GM04503 (cell line): Measurements from ENCODE around the gene PDE5A.
A peak's percentile ranks its signal among the peaks of the same experiment; 100 is the strongest.

ENCODE experiments used
- DNase-seq: peaks from one replicate; pipeline ENCODE4 v3.0.0-alpha.2; 2012; ENCODE audit warnings: low read depth

Gene PDE5A

DNA sequence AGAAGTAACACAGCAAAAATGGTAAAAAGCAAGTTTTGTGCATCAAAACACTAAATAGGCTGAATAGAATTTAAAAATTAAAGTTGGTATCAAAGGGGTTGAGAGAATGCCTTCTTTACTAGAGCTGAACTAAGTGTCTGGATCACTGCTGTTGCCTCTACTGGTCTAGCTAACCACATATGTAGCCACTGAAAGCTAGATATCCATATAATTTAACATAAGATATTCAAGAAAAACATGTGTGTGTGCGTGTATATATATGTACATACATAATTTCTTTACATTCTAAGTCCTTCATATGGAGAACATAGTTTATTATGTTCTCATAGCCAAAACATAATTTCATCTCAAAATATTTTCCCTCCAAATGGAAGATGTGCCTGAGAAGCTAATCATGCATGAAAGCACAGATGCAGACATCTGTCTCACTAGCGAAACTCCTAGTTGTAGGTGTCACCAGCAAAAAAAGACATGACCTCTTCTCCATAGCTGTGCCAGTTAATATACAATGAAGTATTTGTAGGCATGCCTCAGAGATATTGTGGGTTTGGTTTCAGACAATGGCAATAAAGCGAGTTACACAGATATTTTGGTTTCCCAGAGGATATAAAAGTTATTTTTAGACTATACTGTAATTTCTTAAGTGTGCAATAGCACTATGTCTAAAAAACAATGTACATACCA, 47.3 kb downstream of the PDE5A start:
- no peak for DNase-seq

GRCh38 chr4:119580293-119580692, 48.3 kb downstream of the PDE5A start:
- DNase-seq: no peak

DNA sequence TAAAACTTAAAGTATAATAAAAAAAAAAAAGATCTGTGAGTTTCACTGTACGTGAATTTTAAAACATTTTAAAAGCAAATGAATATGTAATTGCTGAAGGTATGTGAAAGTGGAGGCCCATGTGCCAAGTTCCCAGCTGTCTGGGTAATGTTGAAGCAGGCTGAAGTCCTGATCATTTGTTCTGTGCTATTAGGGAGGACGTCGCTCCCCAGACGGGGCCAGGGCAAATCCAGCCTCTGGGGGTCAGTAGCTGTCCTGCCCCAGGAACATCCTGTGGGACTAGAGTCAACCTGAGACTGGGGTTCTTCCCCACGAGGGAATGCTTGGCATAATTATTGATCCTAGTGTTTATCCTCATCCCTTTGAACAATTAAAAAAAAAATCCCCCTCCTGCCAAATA, 48.8 kb downstream of the PDE5A start:
- no peak for DNase-seq

- peak; percentile 21 for DNase-seq
Measured at GRCh38 chr4:119570401-119570800, 58.2 kb downstream of the PDE5A start.

- no peak for DNase-seq
Measured at GRCh38 chr4:119564106-119564505, 64.5 kb downstream of the PDE5A start.

DNA sequence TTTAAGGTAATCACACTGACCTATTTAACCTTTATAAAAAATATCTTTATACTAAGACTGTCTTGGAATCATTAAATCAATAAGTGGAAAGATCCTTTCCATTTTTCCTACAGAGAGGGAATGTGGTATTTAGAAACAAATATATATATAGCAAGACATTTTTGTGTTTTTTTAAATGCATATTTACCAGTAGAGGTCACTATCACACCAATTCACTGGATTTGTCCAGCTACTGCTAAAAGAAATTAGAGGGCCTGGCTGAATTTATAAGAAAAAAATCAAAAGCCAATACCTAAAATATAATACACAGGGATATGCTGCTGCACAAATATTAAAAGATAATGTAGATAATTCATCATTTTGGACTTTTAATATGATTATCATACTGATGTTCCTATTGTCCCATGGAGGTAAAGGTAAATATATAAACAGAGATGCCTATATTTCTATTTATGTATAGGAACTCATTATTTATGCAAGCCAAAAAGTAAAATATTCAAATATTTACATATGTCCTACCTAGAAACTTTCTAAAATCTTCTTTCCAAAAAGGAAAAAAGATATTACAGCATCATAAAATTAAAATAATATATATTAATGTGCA, 69.5 kb downstream of the PDE5A start:
- peak; percentile 13 for DNase-seq

GRCh38 chr4:119550857-119551532, 77.6 kb downstream of the PDE5A start:
- DNase-seq: no peak

DNA sequence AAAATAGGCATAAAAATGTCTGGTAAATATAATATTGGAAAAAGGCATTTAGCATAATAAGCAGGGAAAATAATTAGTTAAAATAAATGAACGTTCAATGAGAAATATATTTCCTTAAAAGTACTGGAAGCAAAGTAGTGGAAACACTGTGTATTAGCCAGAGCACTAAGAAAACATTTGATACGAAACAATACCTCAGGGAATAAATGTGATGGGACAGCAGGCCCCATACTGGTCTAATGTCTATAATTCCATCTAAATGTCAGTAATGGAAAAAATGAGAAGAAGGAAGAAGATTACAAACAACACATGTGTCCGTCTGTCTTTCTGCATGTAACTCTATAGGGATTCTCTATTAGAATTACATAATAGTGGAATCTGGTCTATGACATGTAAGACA, 79.0 kb downstream of the PDE5A start:
- DNase-seq: no peak

DNA sequence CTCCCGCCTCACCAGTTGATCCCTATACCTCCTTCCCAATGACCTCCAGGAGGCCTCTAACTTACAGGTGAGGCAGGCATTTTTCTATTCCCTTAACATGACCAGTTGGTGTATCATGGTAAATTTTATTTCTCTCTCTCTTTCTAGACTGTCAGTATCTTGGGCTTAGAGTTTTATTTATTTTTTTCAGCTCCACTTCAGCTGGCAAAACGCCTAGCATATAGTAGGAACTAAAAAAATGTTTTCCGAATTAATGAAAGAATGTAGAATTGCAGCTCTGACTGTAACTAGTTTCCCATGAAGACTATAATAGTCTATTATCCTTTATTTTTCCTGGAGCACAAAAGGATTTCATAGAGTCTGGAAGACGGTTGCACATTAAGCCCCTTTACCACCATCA, 84.8 kb downstream of the PDE5A start:
- no peak for DNase-seq

- DNase-seq: no peak
Measured at GRCh38 chr4:119543187-119543586, 85.4 kb downstream of the PDE5A start.

- no peak for DNase-seq
Measured at GRCh38 chr4:119540249-119540648, 88.4 kb downstream of the PDE5A start.

- DNase-seq: no peak
Measured at GRCh38 chr4:119537586-119537985, 91.0 kb downstream of the PDE5A start.

GRCh38 chr4:119536572-119537528, 91.8 kb downstream of the PDE5A start:
- no peak for DNase-seq

DNA sequence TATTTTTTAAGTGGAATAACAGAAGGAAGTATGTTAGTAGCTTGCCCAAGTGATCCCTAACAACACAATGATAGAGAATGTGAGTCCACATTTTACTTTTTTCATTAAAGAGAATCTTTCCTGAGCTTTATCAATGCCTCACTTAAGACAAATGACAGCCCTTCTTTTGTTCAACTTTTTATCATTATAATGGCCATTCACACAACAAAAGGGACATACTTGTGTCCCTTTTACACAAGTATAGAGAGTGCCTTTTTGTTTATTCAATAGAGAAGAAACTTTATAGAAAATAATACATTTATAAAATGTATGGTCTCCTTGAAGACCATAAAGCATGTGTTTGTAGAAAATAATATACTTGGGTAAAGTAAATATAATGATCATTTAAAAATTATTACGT, 96.3 kb downstream of the PDE5A start:
- DNase-seq: no peak

- DNase-seq: no peak
Measured at GRCh38 chr4:119529788-119530187, 98.8 kb downstream of the PDE5A start.

DNA sequence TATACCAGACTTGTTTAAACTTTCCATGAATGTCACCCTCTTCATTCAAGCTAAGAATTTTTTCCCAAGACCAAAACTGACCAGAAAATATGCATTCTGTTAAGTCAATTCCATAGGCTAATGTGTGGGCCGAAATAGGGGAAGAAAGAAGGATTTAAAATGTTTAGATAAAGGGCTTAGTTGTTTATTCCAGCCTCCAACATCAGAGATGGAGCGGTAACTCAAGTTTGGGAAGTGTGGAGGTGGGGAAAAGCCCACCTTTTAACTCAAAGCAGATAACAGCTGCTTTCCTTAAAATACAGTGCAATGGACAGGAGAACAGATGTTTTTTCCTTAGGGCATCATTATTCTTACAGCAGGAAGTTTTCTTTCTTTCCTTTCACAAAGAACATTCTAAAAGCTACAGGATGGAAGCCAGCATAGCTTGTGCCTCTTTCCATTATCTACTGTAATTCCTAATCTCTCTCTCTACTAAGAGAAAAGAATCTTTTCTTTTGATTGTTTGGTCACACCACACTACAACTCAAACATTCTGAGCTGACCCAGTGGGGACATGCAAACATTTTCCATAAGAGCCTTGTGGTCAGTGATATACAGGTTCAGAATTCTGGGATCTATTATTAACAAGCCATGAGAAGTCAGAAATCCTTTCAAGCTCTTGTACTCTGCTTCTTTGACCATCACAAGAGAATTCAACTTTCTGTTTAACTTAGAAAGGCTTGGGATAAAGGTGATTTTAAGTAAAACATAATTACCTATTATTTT, 101.6 kb downstream of the PDE5A start:
- DNase-seq: no peak

GRCh38 chr4:119525771-119526712, 102.6 kb downstream of the PDE5A start:
- no peak for DNase-seq

DNA sequence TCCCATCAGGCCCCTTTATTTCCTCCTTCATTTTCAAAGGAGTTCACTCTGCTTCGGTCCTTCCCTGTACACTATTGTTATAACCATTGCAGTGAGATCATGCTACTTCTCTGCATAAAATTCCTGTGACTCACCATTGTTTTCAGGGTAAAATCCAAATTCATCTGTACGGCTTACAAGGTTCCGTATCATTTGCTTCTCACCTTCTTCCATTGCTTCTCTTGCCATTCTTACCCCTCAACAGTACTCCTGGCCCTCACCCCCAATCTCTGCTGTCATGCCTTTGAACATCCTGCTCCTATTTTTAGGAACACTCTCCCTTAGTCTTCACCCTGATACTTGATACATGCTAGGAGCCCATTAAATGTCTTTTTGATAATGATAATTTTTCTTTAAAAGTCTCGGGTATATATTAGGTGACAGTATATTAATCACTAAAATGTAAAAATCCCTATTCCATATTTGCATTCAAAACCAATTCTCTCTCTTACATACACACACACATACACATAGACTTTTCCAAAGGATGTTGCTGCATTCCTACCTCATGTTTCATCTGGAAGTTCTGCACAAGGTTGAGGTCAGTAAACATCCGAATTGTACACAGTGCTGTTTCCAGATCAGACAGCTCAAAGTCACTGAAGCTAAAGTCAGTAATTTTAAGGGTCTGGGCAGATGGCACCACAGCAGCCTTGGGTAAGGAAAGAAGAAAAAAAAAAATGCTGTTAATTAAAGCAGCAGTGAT, 103.4 kb downstream of the PDE5A start:
- peak; percentile 49 for DNase-seq

DNA sequence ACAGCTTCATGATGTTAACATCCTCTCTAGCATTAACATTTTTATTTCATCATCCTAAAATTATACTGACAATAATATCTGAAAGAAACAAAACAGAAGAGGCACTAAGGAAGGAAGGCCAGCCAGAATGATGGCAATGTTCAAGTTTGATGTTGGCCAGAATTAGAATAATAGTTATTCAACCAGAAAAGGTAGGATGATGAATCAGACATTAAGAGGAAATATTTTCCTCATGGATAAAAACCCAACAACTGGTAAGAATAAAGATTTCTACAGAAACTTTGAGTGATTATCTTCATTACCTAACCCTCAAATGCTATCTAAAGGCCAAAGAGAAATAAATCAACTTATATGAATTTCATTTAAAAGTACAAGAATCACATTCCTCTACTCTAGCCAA, 105.2 kb downstream of the PDE5A start:
- no peak for DNase-seq

GRCh38 chr4:119521268-119521667, 107.3 kb downstream of the PDE5A start:
- DNase-seq: no peak
